ENCODE data around the gene TADA3.
A peak's percentile ranks its signal among the peaks of the same experiment; 100 is the strongest.

The TADA3 gene

DNA sequence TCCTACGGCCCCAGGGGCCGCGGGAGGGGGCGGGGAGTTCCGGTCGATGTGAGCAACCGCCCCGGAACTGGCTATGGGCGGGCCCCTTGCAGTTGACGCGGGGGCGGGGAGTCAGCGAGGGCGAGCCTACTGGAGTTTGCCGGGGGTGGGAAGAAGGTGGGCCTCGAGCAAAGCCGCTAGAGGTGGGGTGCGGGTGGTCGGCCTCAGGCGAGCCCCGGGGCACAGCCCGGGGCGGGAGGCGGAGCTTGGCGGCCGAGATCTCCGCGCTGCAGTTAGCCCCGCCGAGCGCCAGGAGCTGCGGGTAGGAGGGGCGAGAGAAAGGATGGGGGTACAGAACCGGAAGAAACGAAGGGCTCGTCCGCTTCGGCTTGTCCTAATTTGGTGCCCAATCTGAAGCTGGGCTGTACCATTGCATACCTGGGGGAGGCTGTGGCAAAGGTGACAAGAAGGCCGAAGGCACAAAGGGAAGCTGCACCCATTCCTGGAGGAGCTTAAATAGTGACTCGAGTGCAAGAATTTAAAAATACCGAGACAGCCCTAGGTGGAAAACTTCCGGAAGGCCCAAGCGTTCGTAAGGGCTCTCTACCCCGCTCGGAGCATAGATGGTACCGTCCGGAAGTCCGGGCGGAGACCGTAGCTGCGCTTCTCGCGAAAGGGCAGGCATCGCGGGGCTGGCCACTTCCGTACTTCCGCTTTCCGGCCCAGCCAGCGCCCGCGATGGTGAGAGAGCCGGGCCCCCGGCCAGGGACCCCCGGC lies at the start of gene TADA3, which contains the start of gene ARPC4:
Gene TADA3 (minus strand): TSS at position 69 of the 756 bp plus-strand sequence. CDS start 1,007 bp downstream, outside the sequence.
Gene ARPC4 (plus strand): TSS at position 678 of the 756 bp plus-strand sequence. CDS start 40 bp downstream, at position 718.
- peak; percentile 88 for DNase-seq (ENCODE audit: low read depth in 2 of 2)

DNA sequence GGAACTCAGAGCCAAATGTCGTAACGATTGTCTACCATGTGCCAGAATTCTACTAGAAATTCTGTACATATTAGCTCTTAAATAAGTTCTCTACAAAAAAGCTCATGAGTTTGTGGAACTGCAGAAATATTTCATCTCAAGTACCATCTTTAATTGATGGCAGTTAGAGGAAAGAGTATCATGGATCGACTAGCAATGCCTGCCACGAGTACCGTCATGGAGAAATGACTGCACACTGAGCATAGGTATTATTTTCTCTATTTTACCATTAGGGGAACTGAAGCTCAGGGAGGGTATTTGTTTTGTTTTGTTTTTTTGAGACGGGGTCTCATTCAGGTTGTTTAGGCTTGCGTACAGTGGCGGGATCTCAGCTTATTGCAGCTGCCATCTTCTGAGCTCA lies 48.7 kb upstream of the TADA3 start:
- DNase-seq (ENCODE audit: low read depth in 2 of 2): no peak

DNA sequence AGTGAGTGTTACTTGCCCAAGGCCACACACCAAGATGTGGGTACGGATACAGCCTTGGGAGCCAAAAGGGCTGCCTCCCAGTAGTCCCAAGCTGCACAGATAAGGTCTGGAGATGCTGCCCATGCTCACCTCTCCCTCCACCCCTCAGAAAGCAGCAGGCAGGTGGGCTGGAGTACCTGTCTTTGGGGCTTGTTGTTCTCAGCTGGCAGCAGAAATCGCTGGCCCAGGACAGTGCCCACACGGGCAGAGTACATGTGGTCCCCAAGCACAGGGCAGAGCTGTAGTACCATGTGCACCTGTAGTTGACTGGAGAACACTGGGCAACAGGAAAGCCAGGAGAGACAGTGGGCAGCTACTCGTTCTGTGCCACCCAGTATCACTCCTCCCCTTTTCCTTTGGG lies 46.6 kb upstream of the TADA3 start:
- no peak for DNase-seq (ENCODE audit: low read depth in 2 of 2)

GRCh38 chr3:9837701-9838582 lies 45.7 kb upstream of the TADA3 start:
- no peak for DNase-seq (ENCODE audit: low read depth in 2 of 2)

GRCh38 chr3:9834520-9835380 lies 42.5 kb upstream of the TADA3 start:
- no peak for DNase-seq (ENCODE audit: low read depth in 2 of 2)

GRCh38 chr3:9833078-9833477 lies 40.8 kb upstream of the TADA3 start:
- no peak for DNase-seq (ENCODE audit: low read depth in 2 of 2)

DNA sequence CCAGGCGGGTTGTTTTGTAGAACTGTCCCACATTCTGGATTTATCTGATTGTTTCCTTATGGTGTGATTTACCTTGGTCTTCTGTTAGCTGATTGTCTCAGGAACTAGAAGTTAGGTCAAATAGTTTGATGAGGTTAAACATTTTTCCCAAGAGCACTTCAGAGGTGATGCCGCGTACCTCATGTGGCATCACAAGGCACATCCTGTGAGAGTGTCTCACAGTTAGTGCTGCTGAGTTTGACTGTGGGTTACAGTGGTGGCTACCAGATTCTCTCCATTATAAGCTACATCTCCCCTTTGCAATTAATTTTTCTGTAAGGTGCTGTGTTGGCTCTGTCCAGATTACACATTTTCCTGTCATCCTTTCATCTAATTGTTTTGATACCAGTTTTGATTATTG lies 39.0 kb upstream of the TADA3 start:
- no peak for DNase-seq (ENCODE audit: low read depth in 2 of 2)

GRCh38 chr3:9828801-9829755 lies 36.8 kb upstream of the TADA3 start:
- DNase-seq (ENCODE audit: low read depth in 2 of 2): no peak

GRCh38 chr3:9826815-9827573 lies 34.7 kb upstream of the TADA3 start:
- DNase-seq (ENCODE audit: low read depth in 2 of 2): peak in 1 of 2 donors; percentile 13

DNA sequence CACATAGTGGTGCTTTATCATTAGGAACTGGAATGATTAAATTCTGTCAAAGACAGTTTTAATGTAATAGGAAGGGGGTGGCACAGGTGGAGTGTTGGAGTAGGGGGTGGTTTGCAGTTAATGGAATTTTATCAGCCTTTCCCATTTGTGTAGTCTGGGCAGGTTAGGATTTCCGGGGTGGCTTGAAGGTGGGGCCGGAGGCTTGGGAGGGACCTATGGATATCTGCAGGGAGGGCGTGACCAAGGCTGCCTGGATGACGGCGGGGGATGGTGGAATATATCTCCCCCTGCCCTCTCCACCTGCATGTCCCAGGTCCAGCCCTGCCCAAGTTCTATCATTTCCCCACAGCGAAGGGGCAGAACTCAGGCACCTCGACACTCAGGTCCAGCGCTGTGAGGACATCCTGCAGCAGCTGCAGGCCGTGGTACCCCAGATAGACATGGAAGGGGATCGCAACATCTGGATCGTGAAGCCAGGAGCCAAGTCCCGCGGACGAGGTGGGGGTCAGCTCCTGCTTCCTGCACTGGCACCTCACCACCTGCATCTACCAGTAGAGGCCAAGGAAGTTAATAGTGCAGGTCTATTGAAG lies 33.3 kb upstream of the TADA3 start:
- DNase-seq (ENCODE audit: low read depth in 2 of 2): no peak

- no peak for DNase-seq (ENCODE audit: low read depth in 2 of 2)
Observed at GRCh38 chr3:9820946-9821345, 28.7 kb upstream of the TADA3 start.

- no peak for DNase-seq (ENCODE audit: low read depth in 2 of 2)
Observed at GRCh38 chr3:9820543-9820942, 28.3 kb upstream of the TADA3 start.

DNA sequence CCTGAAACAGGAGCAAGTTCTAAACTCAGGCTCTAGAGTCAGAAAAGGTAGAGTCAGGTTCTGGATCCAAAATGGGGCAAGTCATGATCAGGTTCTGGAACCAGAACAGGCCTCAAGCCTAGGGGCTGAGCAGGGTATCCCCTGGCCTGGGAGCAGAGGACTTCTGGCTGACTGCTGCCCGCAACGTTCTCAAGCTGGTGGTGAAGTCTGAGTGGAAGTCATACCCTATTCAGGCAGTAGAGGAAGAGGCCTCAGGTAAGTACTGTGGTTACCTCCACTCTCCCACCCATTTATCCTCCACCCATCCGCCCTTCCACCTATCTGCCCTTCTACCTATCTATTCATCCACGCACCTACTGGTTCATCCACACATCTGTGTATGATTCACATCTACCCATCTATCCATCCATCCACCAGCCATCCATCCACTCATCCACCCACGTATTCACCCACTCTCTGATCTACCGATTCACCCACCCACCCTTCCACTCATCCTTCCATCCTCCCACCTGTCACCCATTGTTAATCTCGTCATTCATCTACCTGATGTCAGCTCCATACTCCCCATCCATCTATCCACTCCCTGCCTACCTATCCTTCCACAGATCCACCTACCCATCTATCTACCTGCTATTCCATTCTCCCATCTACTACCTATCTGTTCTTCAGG lies 26.5 kb upstream of the TADA3 start:
- DNase-seq (ENCODE audit: low read depth in 2 of 2): no peak

GRCh38 chr3:9817436-9817835 lies 25.2 kb upstream of the TADA3 start:
- DNase-seq (ENCODE audit: low read depth in 2 of 2): no peak

GRCh38 chr3:9815986-9816385 lies 23.7 kb upstream of the TADA3 start:
- DNase-seq (ENCODE audit: low read depth in 2 of 2): no peak

- DNase-seq (ENCODE audit: low read depth in 2 of 2): no peak
Observed at GRCh38 chr3:9812870-9813483, 20.7 kb upstream of the TADA3 start.

- no peak for DNase-seq (ENCODE audit: low read depth in 2 of 2)
Observed at GRCh38 chr3:9810846-9811245, 18.6 kb upstream of the TADA3 start.

DNA sequence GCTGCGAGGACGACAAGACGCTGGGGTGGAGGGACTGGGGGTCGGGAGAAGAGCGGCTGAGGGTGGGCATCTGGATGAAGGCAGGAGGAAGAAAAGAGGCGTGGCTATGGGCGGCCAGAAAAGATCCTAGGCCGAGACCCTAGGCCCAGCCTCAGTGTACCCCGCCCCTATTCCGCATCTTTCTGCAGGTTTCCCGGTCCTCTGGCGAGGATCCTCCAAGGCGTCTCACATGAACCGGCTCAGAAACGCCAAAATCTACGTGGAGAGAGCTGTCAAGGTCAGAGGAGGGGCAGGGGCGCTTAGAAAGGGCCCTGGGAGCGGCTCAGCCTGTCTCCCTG lies 18.1 kb upstream of the TADA3 start:
- DNase-seq (ENCODE audit: low read depth in 2 of 2): no peak

Measured in stimulated activated CD8-positive, alpha-beta memory T cell treated with anti-CD3 and anti-CD28 coated beads, Interleukin-15, amount 100 ng/mL, for 48 hours (primary cell).